PFSK-1 (cell line): ENCODE results near the gene TRPM2.

ENCODE experiments used
- POLR2AphosphoS5 ChIP-seq: IDR thresholded peaks from 2 replicates; pipeline ENCODE4 v1.6.1; 2012; ENCODE audit warnings: low read depth, mild to moderate bottlenecking, control low read depth, low read length, moderate library complexity
- REST ChIP-seq, 2 experiments: IDR thresholded peaks; 2 replicates each; pipeline versions ENCODE4 v1.6.1 to v1.8.0; 2011 to 2012; ENCODE audit warnings: low read depth in 2 of 2, low read length in 2 of 2, control low read depth in 1 of 2, inconsistent platforms in 1 of 2, mild to moderate bottlenecking in 1 of 2, moderate library complexity in 1 of 2; ENCODE audit not compliant: insufficient read depth in 1 of 2
- SIN3A ChIP-seq: IDR thresholded peaks from 2 replicates; pipeline ENCODE4 v1.6.1; 2012; ENCODE audit warnings: mild to moderate bottlenecking, low read length, moderate library complexity, borderline replicate concordance; ENCODE audit not compliant: insufficient read depth
- TAF1 ChIP-seq: IDR thresholded peaks from 2 replicates; pipeline ENCODE4 v1.6.1; 2012; ENCODE audit warnings: low read length, control low read depth, borderline replicate concordance; ENCODE audit not compliant: insufficient read depth

GRCh38 chr21:44326272-44326647 lies 27.2 kb upstream of the TRPM2 start:
- no peak for TF ChIP-seq POLR2AphosphoS5
- TF ChIP-seq REST (IDR thresholded peaks at IDR 0.05; ENCODE audit: insufficient read depth in 1 of 2, low read depth in 2 of 2, low read length in 2 of 2) = no peak
- no peak for TF ChIP-seq SIN3A
- no peak for TF ChIP-seq TAF1
